A549 (cell line): ENCODE results near the gene IPO4.

Experiments used
- CBX2 ChIP-seq: fragments of 200-600 bp; sonication (generic); IDR thresholded peaks from 2 replicates; pipeline ENCODE4 v1.6.1; 2016; ENCODE audit warnings: low read depth, mild to moderate bottlenecking, borderline replicate concordance
- CEBPB ChIP-seq, 2 experiments: fragments of >200 bp in 1 of 2; sonication (Bioruptor Twin) in 1 of 2; formaldehyde crosslinking in 1 of 2; IDR thresholded peaks; 2 replicates each; pipeline ENCODE4 v1.6.1; 2012 to 2016
- CTCF ChIP-seq: fragments of >200 bp; sonication (Bioruptor Twin); formaldehyde crosslinking; IDR thresholded peaks from 3 replicates; pipeline ENCODE4 v1.5.1; 2016
- KDM1A ChIP-seq: fragments of 200-600 bp; sonication (generic); IDR thresholded peaks from 2 replicates; pipeline ENCODE4 v1.6.1; 2016; ENCODE audit warnings: low read depth, mild to moderate bottlenecking
- MAZ ChIP-seq: fragments of 150-350 bp; IDR thresholded peaks from 2 replicates; pipeline ENCODE4 v1.6.1; 2014; ENCODE audit warnings: antibody characterized with exemption, low read depth, low read length, borderline replicate concordance

- TF ChIP-seq CEBPB (IDR thresholded peaks at IDR 0.05) (no peak), CTCF (no peak), KDM1A (no peak), CBX2 (no peak), MAZ (no peak)
These were observed 41.4 kb downstream of the IPO4 start, which contains the start of gene RNF31 for GRCh38 chr14:24146978-24147760.
